Nephron progenitor cell (in vitro differentiated cells): ENCODE measurements around the gene AGPS.
A peak's percentile ranks its signal among the peaks of the same experiment; 100 is the strongest.
"Not testable (repeated sequence)": the region's sequence is repeated elsewhere in the genome, so short reads cannot be mapped to it uniquely, and the experiment has no call there.

ENCODE experiments used
- DNase-seq: peaks from one replicate; pipeline ENCODE4 v3.0.0; 2021
- H3K27ac Mint-ChIP-seq: 2 replicates; pipeline ENCODE4 v1.8.0; 2021; ENCODE audit warnings: mild to moderate bottlenecking, moderate library complexity, mixed read lengths
- H3K27me3 Mint-ChIP-seq: 2 replicates; pipeline ENCODE4 v1.8.0; 2021; ENCODE audit warnings: mild to moderate bottlenecking, low read depth, mixed read lengths; ENCODE audit not compliant: poor library complexity
- H3K36me3 Mint-ChIP-seq: 2 replicates; pipeline ENCODE4 v1.8.0; 2021; ENCODE audit warnings: low read depth, mixed read lengths
- H3K4me1 Mint-ChIP-seq: 2 replicates; pipeline ENCODE4 v1.8.0; 2021; ENCODE audit warnings: mixed read lengths
- H3K4me3 Mint-ChIP-seq: 2 replicates; pipeline ENCODE4 v1.8.0; 2021; ENCODE audit warnings: mild to moderate bottlenecking, moderate library complexity, mixed read lengths
- H3K9me3 Mint-ChIP-seq: 2 replicates; pipeline ENCODE4 v1.8.0; 2021; ENCODE audit warnings: mild to moderate bottlenecking, moderate library complexity, mixed read lengths
- TF ChIP-seq, protein P1 (sequence below): fragments of 200-600 bp; sonication (generic); IDR thresholded peaks from 2 replicates; pipeline ENCODE4 v1.5.0; 2021; ENCODE audit warnings: antibody characterized with exemption

Gene AGPS

GRCh38 chr2:177484180-177484795, 91.7 kb downstream of the AGPS start:
- no peaks in the 10 kb centered on the region for H3K4me1 Mint-ChIP-seq
- H3K27me3 Mint-ChIP-seq = no peaks in the 10 kb centered on the region
- peaks cover 8% of the 10 kb centered on the region for H3K9me3 Mint-ChIP-seq
- peaks cover 43% of the 10 kb centered on the region for H3K36me3 Mint-ChIP-seq
- TF ChIP-seq, protein P1, sequence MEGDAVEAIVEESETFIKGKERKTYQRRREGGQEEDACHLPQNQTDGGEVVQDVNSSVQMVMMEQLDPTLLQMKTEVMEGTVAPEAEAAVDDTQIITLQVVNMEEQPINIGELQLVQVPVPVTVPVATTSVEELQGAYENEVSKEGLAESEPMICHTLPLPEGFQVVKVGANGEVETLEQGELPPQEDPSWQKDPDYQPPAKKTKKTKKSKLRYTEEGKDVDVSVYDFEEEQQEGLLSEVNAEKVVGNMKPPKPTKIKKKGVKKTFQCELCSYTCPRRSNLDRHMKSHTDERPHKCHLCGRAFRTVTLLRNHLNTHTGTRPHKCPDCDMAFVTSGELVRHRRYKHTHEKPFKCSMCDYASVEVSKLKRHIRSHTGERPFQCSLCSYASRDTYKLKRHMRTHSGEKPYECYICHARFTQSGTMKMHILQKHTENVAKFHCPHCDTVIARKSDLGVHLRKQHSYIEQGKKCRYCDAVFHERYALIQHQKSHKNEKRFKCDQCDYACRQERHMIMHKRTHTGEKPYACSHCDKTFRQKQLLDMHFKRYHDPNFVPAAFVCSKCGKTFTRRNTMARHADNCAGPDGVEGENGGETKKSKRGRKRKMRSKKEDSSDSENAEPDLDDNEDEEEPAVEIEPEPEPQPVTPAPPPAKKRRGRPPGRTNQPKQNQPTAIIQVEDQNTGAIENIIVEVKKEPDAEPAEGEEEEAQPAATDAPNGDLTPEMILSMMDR = no peak
- H3K27ac Mint-ChIP-seq = peak overlapping the region; percentile 81
- DNase-seq = no peak
- no peak overlapping the region for H3K4me3 Mint-ChIP-seq

GRCh38 chr2:177485657-177486056, 93.1 kb downstream of the AGPS start:
- H3K9me3 Mint-ChIP-seq, H3K4me1 Mint-ChIP-seq, H3K27me3 Mint-ChIP-seq, H3K27ac Mint-ChIP-seq, DNase-seq, H3K4me3 Mint-ChIP-seq: not testable (repeated sequence)
- peaks cover 32% of the 10 kb centered on the region for H3K36me3 Mint-ChIP-seq

- peaks cover 32% of the 10 kb centered on the region for H3K36me3 Mint-ChIP-seq
- H3K4me1 Mint-ChIP-seq = no peaks in the 10 kb centered on the region
- H3K9me3 Mint-ChIP-seq = no peaks in the 10 kb centered on the region
- H3K4me3 Mint-ChIP-seq = no peak overlapping the region
- no peaks in the 10 kb centered on the region for H3K27me3 Mint-ChIP-seq
- no peak overlapping the region for H3K27ac Mint-ChIP-seq
- DNase-seq = peak; percentile 6
- TF ChIP-seq, protein P1 = peak; percentile 66
These were observed 97.2 kb downstream of the AGPS start for GRCh38 chr2:177489719-177490301.

- no peak overlapping the region for H3K4me3 Mint-ChIP-seq
- peaks cover 14% of the 10 kb centered on the region for H3K36me3 Mint-ChIP-seq
- TF ChIP-seq, protein P1 = no peak
- H3K27ac Mint-ChIP-seq = no peak overlapping the region
- no peaks in the 10 kb centered on the region for H3K4me1 Mint-ChIP-seq
- DNase-seq = no peak
- H3K27me3 Mint-ChIP-seq = no peaks in the 10 kb centered on the region
- no peaks in the 10 kb centered on the region for H3K9me3 Mint-ChIP-seq
These were observed 103.4 kb downstream of the AGPS start for GRCh38 chr2:177495945-177496344.

DNA sequence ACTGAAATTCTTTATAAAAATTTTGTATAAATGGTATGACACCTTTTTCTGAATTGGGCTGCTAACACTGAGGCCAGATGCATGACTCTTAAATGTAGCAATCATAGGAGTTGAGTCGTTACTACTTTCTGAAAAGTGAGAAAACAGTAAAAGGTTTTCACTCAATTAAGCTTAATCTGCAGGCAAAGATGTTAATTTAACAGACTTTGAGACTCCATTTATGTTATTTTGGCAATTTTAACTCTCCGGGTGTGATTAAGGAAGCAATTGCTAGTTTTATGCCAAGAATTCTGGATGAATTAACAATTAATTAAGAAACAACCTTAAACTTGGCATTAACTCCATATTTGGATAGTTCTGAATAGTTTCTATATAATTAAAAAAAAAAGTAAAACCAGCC, 104.3 kb downstream of the AGPS start:
- H3K27me3 Mint-ChIP-seq = no peaks in the 10 kb centered on the region
- no peak overlapping the region for H3K27ac Mint-ChIP-seq
- no peak overlapping the region for H3K4me3 Mint-ChIP-seq
- peaks cover 17% of the 10 kb centered on the region for H3K36me3 Mint-ChIP-seq
- no peak for DNase-seq
- TF ChIP-seq, protein P1 = no peak
- no peaks in the 10 kb centered on the region for H3K4me1 Mint-ChIP-seq
- no peaks in the 10 kb centered on the region for H3K9me3 Mint-ChIP-seq

GRCh38 chr2:177501186-177501585, 108.6 kb downstream of the AGPS start:
- DNase-seq = no peak
- TF ChIP-seq, protein P1 = no peak
- H3K4me1 Mint-ChIP-seq = no peaks in the 10 kb centered on the region
- no peak overlapping the region for H3K4me3 Mint-ChIP-seq
- H3K9me3 Mint-ChIP-seq = no peaks in the 10 kb centered on the region
- peaks cover 6% of the 10 kb centered on the region for H3K36me3 Mint-ChIP-seq
- H3K27ac Mint-ChIP-seq = no peak overlapping the region
- no peaks in the 10 kb centered on the region for H3K27me3 Mint-ChIP-seq
